Nephron progenitor cell (in vitro differentiated cells): ENCODE data around the gene ERCC6.

Experiments
- DNase-seq: peaks from one replicate; pipeline ENCODE4 v3.0.0; 2021
- H3K27ac Mint-ChIP-seq: 2 replicates; pipeline ENCODE4 v1.8.0; 2021; ENCODE audit warnings: mild to moderate bottlenecking, moderate library complexity, mixed read lengths
- H3K27me3 Mint-ChIP-seq: 2 replicates; pipeline ENCODE4 v1.8.0; 2021; ENCODE audit warnings: mild to moderate bottlenecking, low read depth, mixed read lengths; ENCODE audit not compliant: poor library complexity
- H3K36me3 Mint-ChIP-seq: 2 replicates; pipeline ENCODE4 v1.8.0; 2021; ENCODE audit warnings: low read depth, mixed read lengths
- H3K4me1 Mint-ChIP-seq: 2 replicates; pipeline ENCODE4 v1.8.0; 2021; ENCODE audit warnings: mixed read lengths
- H3K4me3 Mint-ChIP-seq: 2 replicates; pipeline ENCODE4 v1.8.0; 2021; ENCODE audit warnings: mild to moderate bottlenecking, moderate library complexity, mixed read lengths
- H3K9me3 Mint-ChIP-seq: 2 replicates; pipeline ENCODE4 v1.8.0; 2021; ENCODE audit warnings: mild to moderate bottlenecking, moderate library complexity, mixed read lengths
- TF ChIP-seq, protein P1 (sequence below): fragments of 200-600 bp; sonication (generic); IDR thresholded peaks from 2 replicates; pipeline ENCODE4 v1.5.0; 2021; ENCODE audit warnings: antibody characterized with exemption

ERCC6 gene

DNA sequence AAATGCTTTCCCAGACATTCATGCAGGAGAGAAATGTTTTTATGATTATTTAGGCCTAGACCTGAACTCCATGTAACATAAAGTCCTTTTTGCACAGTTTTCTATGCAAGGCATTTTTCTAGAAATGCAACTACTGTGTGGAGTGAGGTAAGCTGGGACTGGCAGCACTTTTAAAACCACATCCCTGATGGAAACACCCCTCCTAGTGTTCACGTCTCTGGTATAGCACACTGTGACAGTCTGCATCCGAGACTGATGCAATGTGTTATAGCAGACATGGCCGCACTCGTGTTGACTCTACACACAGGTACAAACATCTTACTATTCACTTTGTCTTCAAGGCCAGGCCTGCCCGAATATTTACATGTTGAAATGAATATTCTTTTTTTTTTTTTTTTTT, 19.3 kb upstream of the ERCC6 start:
- Mint-ChIP-seq H3K9me3 (peaks cover 20% of the 10 kb centered on the region), H3K27me3 (peaks cover 61% of the 10 kb centered on the region), H3K4me3 (no peak overlapping the region), H3K27ac (no peak overlapping the region), H3K4me1 (peaks cover 13% of the 10 kb centered on the region), H3K36me3 (no peaks in the 10 kb centered on the region)
- DNase-seq: no peak
- TF ChIP-seq, protein P1, sequence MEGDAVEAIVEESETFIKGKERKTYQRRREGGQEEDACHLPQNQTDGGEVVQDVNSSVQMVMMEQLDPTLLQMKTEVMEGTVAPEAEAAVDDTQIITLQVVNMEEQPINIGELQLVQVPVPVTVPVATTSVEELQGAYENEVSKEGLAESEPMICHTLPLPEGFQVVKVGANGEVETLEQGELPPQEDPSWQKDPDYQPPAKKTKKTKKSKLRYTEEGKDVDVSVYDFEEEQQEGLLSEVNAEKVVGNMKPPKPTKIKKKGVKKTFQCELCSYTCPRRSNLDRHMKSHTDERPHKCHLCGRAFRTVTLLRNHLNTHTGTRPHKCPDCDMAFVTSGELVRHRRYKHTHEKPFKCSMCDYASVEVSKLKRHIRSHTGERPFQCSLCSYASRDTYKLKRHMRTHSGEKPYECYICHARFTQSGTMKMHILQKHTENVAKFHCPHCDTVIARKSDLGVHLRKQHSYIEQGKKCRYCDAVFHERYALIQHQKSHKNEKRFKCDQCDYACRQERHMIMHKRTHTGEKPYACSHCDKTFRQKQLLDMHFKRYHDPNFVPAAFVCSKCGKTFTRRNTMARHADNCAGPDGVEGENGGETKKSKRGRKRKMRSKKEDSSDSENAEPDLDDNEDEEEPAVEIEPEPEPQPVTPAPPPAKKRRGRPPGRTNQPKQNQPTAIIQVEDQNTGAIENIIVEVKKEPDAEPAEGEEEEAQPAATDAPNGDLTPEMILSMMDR: no peak

DNA sequence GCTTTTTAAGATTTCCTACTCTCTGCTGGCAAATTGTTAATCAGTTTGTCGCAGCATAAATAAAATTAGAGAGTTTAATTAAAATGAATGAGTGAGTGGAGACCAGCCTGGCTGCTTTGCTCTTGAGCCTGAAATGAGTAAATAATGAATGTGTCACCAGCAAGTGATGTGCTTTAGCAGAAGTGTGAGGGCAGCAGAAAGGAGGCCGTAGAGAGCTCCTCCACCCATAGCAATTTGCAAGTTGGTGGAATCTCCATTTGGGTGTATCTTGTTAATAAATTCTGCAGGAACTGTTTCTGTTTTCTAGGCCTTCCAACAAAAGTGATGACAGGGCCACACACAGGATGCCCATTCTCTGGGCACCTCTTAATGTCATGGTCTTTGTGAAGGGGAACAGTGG, 18.8 kb upstream of the ERCC6 start:
- peaks cover 25% of the 10 kb centered on the region for H3K9me3 Mint-ChIP-seq
- TF ChIP-seq, protein P1: no peak
- no peak for DNase-seq
- peaks cover 13% of the 10 kb centered on the region for H3K4me1 Mint-ChIP-seq
- H3K27ac Mint-ChIP-seq: no peak overlapping the region
- H3K4me3 Mint-ChIP-seq: no peak overlapping the region
- peaks cover 61% of the 10 kb centered on the region for H3K27me3 Mint-ChIP-seq
- H3K36me3 Mint-ChIP-seq: no peaks in the 10 kb centered on the region

DNA sequence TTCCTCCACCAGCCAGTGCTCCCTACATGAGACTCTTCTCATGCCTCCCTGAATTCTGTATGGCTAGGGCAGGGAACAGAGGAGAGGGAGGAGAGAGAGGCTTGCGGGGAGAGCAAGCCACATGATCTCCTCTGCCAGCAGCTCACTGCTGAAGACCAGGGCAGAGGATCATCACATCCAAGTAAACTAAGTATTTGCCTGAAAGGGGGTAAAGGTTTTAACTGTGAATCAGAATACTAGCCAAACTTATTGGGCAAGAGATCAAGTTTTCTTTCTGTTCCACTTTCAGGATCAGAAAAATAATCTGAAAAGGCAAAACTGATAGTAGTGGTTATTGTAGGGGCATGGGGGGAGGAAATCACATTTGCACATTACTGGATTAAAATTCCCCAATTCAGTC, 17.8 kb upstream of the ERCC6 start:
- TF ChIP-seq, protein P1: no peak
- Mint-ChIP-seq H3K36me3 (no peaks in the 10 kb centered on the region), H3K4me1 (peaks cover 13% of the 10 kb centered on the region), H3K27me3 (peaks cover 62% of the 10 kb centered on the region), H3K4me3 (no peak overlapping the region), H3K9me3 (peaks cover 28% of the 10 kb centered on the region), H3K27ac (no peak overlapping the region)
- no peak for DNase-seq

DNA sequence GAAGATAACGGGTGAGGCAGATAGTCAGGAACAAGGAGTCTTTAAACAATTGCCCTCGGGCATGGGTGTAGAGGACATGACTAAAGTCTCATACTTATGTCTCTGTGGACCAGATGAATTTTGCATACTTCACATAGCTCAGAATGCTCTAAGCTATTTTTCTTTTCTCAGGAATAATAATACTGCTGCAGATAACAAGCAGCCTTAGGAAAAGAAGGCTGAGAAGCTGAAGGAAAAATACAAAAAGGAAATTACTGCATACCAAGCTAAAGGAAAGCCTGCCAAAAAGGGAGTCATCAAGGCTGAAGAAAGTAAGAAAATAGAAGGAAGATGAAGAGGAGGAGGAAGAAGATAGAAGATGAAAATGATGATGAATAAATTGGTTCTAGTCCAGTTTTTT, 13.4 kb upstream of the ERCC6 start:
- H3K9me3 Mint-ChIP-seq: peaks cover 28% of the 10 kb centered on the region
- no peaks in the 10 kb centered on the region for H3K4me1 Mint-ChIP-seq
- H3K27ac Mint-ChIP-seq: no peak overlapping the region
- H3K4me3 Mint-ChIP-seq: no peak overlapping the region
- peaks cover 61% of the 10 kb centered on the region for H3K27me3 Mint-ChIP-seq
- DNase-seq: no peak
- TF ChIP-seq, protein P1: no peak
- H3K36me3 Mint-ChIP-seq: no peaks in the 10 kb centered on the region

DNA sequence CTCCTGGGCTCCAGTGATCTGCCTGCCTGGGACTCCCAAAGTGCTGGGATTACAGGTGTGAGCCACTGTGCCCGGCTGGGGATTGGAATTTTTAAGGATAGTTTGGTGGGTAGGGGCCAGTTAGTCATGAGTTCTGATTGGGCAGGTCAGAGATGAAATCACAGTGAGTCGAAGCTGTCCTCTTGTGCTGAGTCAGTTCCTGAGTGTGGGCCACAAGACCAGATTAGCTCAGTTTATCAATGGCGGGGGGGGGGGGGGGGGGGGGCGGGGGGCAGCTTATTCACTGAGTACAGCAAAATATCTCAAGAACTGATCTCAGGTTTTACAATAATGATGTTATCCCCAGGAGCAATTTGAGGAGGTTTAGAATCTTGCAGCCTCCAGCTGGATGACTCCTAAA, 11.6 kb upstream of the ERCC6 start:
- TF ChIP-seq, protein P1: no peak
- Mint-ChIP-seq H3K4me3 (no peak overlapping the region), H3K4me1 (no peaks in the 10 kb centered on the region), H3K27ac (no peak overlapping the region), H3K9me3 (peaks cover 28% of the 10 kb centered on the region), H3K27me3 (peaks cover 67% of the 10 kb centered on the region), H3K36me3 (no peaks in the 10 kb centered on the region)
- no peak for DNase-seq

DNA sequence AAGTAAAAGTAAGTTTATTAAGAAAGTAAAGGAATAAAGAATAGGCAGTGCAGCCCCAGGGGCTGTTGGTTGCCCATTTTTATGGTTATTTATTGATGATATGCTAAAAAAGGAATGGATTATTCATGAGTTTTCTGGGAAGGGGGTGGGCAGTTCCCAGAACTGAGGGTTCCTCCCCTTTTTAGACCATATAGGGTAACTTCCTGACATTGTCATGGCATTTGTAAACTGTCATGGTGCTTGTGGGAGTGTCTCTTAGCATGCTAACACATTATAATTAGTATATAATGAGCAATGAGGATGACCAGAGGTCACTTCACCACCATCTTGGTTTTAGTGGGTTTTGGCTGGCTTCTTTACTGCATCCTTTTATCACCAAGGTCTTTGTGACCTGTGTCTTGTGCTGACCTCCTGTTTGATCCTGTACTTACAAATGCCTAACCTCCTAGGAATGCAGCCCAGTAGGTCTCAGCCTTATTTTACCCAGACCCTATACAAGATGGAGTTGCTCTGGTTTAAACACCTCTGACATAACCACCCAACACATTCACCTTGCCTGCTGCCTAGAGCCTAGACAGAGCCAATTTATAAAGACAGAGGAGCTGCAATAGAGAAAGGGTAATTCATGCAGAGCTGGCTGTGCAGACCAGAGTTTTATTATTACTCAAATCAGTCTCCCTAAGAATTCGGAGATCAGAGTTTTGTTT, 10.9 kb upstream of the ERCC6 start:
- TF ChIP-seq, protein P1: no peak
- H3K4me1 Mint-ChIP-seq: no peaks in the 10 kb centered on the region
- peaks cover 25% of the 10 kb centered on the region for H3K9me3 Mint-ChIP-seq

More for the DNA sequence above, 10.9 kb upstream of the ERCC6 start:
- Mint-ChIP-seq H3K27me3 (peaks cover 61% of the 10 kb centered on the region), H3K36me3 (no peaks in the 10 kb centered on the region), H3K27ac (no peak overlapping the region), H3K4me3 (no peak overlapping the region)
- DNase-seq: no peak
